HAP-1 (cell line): ENCODE measurements around the gene CC2D2A.

Experiments
- DNase-seq, 2 experiments: peaks; one replicate each; pipeline ENCODE4 v3.0.0-alpha.2; 2016 to 2020; ENCODE audit warnings: low spot score in 2 of 2
- H3K27me3 ChIP-seq: fragments of 250-450 bp; sonication (Bioruptor Pico); 2 replicates; pipeline ENCODE4 v1.5.1; 2020; ENCODE audit warnings: low read depth, mild to moderate bottlenecking, moderate library complexity
- H3K36me3 ChIP-seq: fragments of 250-450 bp; sonication (Bioruptor Pico); replicated peaks from 2 replicates; pipeline ENCODE4 v1.5.1; 2020; ENCODE audit warnings: mild to moderate bottlenecking
- H3K4me1 ChIP-seq: fragments of 250-450 bp; sonication (Bioruptor Pico); 2 replicates; pipeline ENCODE4 v1.5.1; 2020; ENCODE audit warnings: mild to moderate bottlenecking
- H3K4me3 ChIP-seq: fragments of 250-450 bp; sonication (Bioruptor Pico); 2 replicates; pipeline ENCODE4 v1.5.1; 2020; ENCODE audit warnings: mild to moderate bottlenecking, moderate library complexity
- H3K9me3 ChIP-seq: fragments of 250-450 bp; sonication (Bioruptor Pico); 2 replicates; pipeline ENCODE4 v1.5.1; 2020; ENCODE audit warnings: mild to moderate bottlenecking, moderate library complexity
- in situ Hi-C: fragments of 300-500 bp; cut with MboI; formaldehyde crosslinking; loops from 3 replicates; pipeline ENCODE4 v1.14.3; 2020; ENCODE audit warnings: low sequenced_read_pairs, inconsistent platforms, mixed read lengths

Gene CC2D2A

DNA sequence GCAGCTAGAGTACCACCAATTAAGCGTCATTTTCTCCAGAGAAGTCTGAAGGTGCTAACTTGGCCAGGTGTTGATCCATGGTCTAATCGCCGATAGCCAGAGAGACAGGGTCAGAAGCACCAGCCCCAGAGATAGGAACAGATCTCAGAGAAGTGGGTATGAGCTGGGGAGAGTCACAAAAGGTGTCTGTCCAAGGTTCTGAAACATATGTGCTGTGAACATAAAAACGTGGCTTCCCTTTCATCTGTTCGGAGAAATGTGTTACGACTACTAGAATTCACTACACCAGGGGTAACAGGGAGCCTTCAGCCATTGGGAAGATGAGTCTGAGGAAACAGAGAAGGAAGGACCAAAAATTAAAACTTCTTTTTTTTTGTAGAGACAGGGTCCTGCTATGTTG lies 94.2 kb downstream of the CC2D2A start:
- no peak for DNase-seq
- H3K27me3 ChIP-seq = no peaks in the 10 kb centered on the region
- H3K4me1 ChIP-seq = no peaks in the 10 kb centered on the region
- H3K36me3 ChIP-seq = no peaks in the 10 kb centered on the region
- no peak overlapping the region for H3K4me3 ChIP-seq
- in situ Hi-C loops = no loop called here
- H3K9me3 ChIP-seq = no peaks in the 10 kb centered on the region

DNA sequence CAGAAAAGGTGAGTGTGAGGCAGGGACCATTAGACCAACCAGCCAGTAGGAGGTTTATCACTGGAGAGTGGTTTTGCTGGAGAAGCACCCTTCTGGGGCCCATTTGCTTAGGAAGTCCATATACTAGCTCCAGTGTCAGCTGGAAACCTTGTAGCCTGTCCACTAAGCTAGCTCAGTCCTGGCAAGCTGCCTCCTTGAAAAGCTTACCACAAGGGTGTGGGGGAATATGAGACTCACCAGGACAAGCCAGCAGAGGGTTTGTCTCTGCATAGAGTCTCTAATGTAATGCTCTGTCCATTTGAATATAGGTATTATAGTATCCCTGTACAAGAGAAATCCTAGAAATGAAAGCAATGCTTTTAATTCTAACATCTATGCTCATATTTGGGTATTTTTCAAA lies 99.1 kb downstream of the CC2D2A start:
- in situ Hi-C loops = no loop called here
- no peaks in the 10 kb centered on the region for H3K9me3 ChIP-seq
- no peaks in the 10 kb centered on the region for H3K27me3 ChIP-seq
- no peak overlapping the region for H3K4me3 ChIP-seq
- DNase-seq = no peak
- no peaks in the 10 kb centered on the region; the same call in 1 of the 2 replicates for H3K36me3 ChIP-seq
- no peaks in the 10 kb centered on the region for H3K4me1 ChIP-seq

DNA sequence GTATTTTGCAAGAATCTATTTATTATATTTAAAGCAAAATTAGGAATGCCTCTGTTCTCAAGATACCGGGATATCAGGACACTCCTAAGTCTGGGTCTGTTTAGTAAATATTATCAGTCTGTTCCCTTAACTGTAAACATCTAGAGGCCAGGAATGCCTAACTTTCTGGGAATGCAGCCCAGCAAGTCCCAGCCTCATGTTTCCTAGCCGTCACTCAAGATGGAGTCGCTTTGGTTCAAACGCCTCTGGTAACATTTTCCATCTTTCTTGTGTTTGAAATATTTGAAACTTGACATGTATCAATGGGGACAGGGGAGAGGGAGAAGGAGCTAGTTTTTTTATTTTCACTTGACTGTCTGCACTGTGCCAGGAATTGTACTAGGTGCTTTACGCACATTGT lies 100.1 kb downstream of the CC2D2A start:
- Histone ChIP-seq H3K27me3 (no peaks in the 10 kb centered on the region), H3K36me3 (no peaks in the 10 kb centered on the region; the same call in 1 of the 2 replicates), H3K4me1 (no peaks in the 10 kb centered on the region), H3K9me3 (no peaks in the 10 kb centered on the region), H3K4me3 (no peak overlapping the region)
- no peak for DNase-seq
- in situ Hi-C loops = no loop called here

DNA sequence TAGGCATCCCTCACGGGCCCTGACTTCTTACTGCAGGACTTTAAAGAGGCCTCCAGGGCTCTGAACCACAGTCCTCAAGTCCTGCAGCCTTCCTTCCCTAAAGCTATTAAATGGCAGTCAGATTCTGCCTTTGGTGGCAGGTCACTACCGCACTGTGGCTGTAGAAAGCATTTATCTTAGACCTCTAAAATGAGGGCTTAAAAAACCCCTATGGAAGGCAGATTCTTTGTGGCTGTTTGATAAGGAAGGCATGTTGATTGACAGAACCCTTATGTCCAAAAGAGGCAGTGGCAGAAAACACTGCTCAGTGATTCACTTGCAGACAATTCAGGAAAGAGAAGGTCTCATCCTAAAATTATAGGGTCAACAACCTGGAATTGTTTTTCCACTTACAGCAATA lies 106.3 kb downstream of the CC2D2A start:
- DNase-seq = no peak
- in situ Hi-C loops = no loop called here
- no peak overlapping the region for H3K4me3 ChIP-seq
- H3K36me3 ChIP-seq = no peaks in the 10 kb centered on the region; the same call in 1 of the 2 replicates
- H3K27me3 ChIP-seq = no peaks in the 10 kb centered on the region
- H3K9me3 ChIP-seq = no peaks in the 10 kb centered on the region
- no peaks in the 10 kb centered on the region for H3K4me1 ChIP-seq

DNA sequence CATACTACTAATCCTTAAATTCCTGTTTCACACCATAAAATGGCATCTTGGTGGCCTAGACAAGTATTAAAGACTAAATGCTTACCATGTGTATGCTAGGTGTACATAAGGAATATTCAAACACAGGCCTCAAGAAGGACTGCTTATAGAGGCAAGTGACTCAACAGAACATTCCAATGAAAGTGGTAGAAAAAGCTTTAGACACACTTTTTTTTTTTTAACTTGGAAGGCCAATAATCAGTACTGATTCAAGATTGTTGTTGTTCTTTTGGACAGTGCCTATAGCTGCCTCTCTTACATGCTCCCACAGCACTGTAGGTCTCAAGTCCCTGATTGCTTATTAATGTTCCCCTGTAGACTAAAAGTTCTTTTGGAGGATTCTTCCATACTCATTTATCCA lies 107.8 kb downstream of the CC2D2A start:
- in situ Hi-C loops = no loop called here
- Histone ChIP-seq H3K4me3 (no peak overlapping the region), H3K9me3 (no peaks in the 10 kb centered on the region), H3K27me3 (no peaks in the 10 kb centered on the region), H3K36me3 (no peaks in the 10 kb centered on the region), H3K4me1 (no peaks in the 10 kb centered on the region)
- DNase-seq = no peak

DNA sequence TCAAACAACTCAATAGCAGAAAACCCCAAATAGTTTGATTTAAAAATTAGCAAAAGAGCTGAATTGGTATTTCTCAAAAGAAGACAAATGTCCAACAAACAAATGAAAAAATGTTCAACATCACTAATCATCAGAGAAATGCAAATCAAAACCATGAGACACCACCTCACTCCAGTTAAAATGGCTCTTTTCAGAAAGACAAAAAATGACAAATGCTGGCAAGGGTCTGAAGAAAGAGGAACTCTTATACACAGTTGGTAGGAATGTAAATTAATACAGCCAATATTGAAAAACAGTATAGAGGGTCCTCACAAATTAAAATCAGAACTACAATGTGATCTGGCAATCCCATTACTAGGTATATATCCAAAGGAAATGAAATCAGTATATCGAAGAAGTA lies 115.1 kb downstream of the CC2D2A start:
- in situ Hi-C loops = no loop called here
- DNase-seq = no peak
- no peak overlapping the region for H3K4me3 ChIP-seq
- H3K9me3 ChIP-seq = no peaks in the 10 kb centered on the region
- H3K36me3 ChIP-seq = no peaks in the 10 kb centered on the region
- H3K27me3 ChIP-seq = no peaks in the 10 kb centered on the region
- peaks cover 4% of the 10 kb centered on the region for H3K4me1 ChIP-seq

DNA sequence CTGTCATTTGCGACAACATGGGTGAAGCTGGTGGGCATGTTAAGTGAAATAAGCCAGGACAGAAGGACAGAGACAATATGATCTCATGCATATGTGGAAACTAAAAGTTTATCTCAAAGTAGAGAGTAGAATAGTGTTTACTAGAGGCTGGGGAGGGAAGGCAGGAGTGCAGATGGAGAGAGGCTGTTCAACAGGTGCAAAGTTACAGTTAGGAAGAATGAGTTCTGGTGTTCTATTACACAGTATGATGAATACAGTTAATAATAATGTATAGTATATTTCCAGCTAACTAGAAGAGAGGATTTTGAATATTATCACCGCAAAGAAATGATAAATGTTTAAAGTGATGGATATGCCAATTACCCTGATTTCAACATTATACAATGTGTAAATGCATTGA lies 115.6 kb downstream of the CC2D2A start:
- no peak for DNase-seq
- in situ Hi-C loops = no loop called here
- no peaks in the 10 kb centered on the region for H3K36me3 ChIP-seq

DNA sequence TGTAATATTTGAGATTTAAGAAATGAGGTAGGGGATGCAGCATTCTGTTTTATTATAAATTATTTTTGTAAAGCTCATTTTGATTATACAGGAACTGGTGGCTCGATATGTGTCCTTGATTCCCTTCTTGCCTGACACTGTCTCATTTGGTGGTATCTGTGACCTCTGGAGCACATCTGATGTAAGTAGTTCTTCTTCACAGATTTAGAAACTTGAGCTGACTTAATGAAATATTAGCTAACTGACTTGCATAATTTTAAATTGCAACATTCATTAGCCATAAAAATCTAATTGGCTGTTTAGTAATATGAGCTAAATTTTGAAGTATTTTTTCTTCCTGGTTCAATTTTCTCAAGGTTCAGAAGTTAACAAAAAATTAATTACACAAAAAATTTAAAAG lies 116.4 kb downstream of the CC2D2A start:
- H3K4me3 ChIP-seq = no peak overlapping the region
- no peak for DNase-seq
- in situ Hi-C loops = no loop called here
- peaks cover 4% of the 10 kb centered on the region for H3K4me1 ChIP-seq
- H3K9me3 ChIP-seq = no peaks in the 10 kb centered on the region
- no peaks in the 10 kb centered on the region for H3K36me3 ChIP-seq
- no peaks in the 10 kb centered on the region for H3K27me3 ChIP-seq

More for the DNA sequence above, 115.6 kb downstream of the CC2D2A start:
- H3K27me3 ChIP-seq = no peaks in the 10 kb centered on the region
- no peaks in the 10 kb centered on the region for H3K9me3 ChIP-seq
- H3K4me3 ChIP-seq = no peak overlapping the region
- H3K4me1 ChIP-seq = peaks cover 4% of the 10 kb centered on the region

DNA sequence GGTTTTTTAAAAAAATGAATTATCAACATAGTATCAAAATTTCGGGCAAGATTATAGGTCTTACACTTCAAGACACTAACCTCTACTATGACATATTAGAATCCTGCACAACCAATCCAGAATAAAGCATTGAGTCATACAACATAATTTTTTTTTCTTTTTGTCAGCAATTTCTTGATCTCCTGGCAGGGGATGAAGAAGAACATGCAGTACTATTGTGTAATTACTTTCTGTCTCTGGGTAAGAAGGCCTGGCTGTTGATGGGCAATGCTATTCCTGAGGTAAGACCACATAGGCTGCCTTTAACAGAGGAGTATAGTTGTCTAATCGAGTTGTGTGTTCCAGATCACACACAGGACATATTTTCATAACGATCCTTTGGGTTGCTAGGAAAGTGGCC lies 118.0 kb downstream of the CC2D2A start:
- Histone ChIP-seq H3K36me3 (no peaks in the 10 kb centered on the region), H3K4me1 (peaks cover 17% of the 10 kb centered on the region), H3K27me3 (no peaks in the 10 kb centered on the region), H3K9me3 (no peaks in the 10 kb centered on the region), H3K4me3 (no peak overlapping the region)
- DNase-seq = no peak
- in situ Hi-C loops = no loop called here

DNA sequence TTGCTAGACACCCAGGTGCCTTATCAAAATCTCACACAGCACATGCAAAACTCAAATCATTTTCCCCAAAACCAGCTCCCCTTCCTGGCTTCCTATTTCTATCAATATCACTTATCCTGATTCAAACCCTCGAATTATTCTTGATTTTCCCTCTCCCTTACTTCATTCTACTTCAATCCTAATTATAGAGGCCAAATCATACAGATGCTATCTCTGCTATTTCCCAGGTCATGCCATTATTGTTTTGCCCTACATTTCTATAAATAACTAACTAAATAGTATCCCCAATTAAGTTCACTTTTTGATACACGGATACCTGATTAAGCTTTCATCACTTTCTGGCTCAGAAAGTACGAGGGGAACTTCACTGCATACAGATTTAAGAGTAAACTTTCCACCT lies 123.1 kb downstream of the CC2D2A start:
- Histone ChIP-seq H3K4me3 (no peak overlapping the region), H3K36me3 (peaks cover 3% of the 10 kb centered on the region; the same call in 1 of the 2 replicates), H3K27me3 (no peaks in the 10 kb centered on the region), H3K4me1 (peaks cover 18% of the 10 kb centered on the region), H3K9me3 (no peaks in the 10 kb centered on the region)
- DNase-seq = no peak
- in situ Hi-C loops = no loop called here

DNA sequence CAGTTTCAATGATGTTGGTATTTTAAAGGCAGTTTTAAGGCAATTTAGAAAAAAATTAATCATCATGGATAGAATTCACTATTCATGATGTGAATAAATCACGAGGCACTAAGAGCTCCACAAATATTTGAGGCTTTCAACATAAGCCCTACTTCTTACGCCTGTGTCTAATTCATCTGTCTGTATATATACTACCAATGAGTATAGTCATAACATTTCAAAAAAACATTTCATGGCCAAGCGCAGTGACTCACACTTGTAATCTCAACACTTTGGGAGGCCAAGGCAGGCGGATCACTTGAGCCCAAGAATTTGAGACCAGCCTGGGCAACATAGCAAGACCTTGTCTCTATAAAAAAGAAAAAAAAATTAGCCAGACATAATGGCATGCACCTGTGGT lies 129.0 kb downstream of the CC2D2A start:
- Histone ChIP-seq H3K27me3 (no peaks in the 10 kb centered on the region), H3K4me3 (no peak overlapping the region), H3K9me3 (no peaks in the 10 kb centered on the region; the same call in 1 of the 2 replicates), H3K4me1 (no peaks in the 10 kb centered on the region), H3K36me3 (peaks cover 7% of the 10 kb centered on the region; the same call in 1 of the 2 replicates)
- in situ Hi-C loops = no loop called here
- DNase-seq = no peak

DNA sequence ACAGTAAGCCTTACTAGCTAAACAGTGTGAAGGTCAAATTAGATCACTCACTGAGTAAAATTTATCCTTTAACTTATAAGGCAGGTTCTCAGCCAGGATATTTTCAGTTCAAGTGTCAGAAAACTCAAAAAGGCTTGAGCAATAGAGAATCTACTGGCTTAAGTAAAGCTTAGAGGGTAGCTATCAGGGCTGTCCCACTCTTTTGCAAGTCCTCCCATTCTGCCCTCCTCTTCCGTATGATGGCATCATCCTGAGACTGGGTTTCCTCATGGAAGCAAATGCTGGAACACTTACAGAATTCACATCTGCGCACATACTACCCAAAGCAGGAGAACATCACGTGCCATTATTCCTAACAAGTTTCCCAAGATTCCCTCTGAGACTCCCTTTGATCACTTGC lies 130.5 kb downstream of the CC2D2A start:
- no peak for DNase-seq
- Histone ChIP-seq H3K4me1 (peaks cover 8% of the 10 kb centered on the region), H3K9me3 (no peaks in the 10 kb centered on the region; the same call in 1 of the 2 replicates), H3K4me3 (no peak overlapping the region), H3K36me3 (peaks cover 11% of the 10 kb centered on the region; the same call in 1 of the 2 replicates), H3K27me3 (no peaks in the 10 kb centered on the region)
- in situ Hi-C loops = no loop called here

DNA sequence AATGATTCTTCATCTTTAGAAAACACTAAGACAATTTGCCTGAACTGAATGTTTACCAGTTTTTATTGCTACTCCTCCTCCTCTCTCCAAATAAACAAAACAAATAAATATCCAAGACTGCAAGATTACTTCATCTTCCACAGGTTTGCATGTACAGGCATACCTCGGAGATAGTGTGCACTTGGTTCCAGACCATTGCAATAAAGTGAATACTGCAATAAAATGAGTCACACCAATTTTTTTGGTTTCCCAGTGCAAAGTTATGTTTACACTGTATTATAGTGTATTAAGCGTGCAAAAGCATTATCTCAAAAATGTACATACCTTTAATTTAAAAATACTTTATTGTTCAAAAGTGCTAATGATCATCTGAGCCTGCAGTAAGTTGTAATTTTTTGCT lies 132.2 kb downstream of the CC2D2A start:
- in situ Hi-C loops = no loop called here
- H3K27me3 ChIP-seq = no peaks in the 10 kb centered on the region

DNA sequence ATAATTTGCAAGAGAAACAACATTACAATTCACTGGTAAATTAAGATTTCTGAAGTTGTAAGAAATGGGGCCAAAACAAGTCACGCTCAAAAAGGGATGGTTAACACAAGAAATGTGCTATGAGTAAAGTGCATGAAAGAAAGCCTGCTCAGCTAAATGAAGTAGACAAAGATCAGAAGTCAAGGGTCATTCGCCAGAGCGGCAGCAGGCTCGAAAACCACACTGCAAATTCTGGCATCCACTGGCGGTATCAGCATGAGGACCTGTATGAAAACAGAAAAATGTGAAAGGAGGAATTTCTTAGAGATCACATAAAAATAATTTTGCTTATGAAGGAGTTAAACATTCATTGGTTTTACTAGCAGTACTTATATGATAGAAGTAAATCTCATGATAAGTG lies 135.9 kb downstream of the CC2D2A start:
- H3K4me3 ChIP-seq = no peak overlapping the region
- H3K36me3 ChIP-seq = peaks cover 10% of the 10 kb centered on the region; the same call in 1 of the 2 replicates
- in situ Hi-C loops = no loop called here
- peak; percentile 65 to 86 for DNase-seq
- no peaks in the 10 kb centered on the region for H3K27me3 ChIP-seq
- H3K4me1 ChIP-seq = peaks cover 24% of the 10 kb centered on the region
- no peaks in the 10 kb centered on the region; the same call in 1 of the 2 replicates for H3K9me3 ChIP-seq

More for the DNA sequence above, 132.2 kb downstream of the CC2D2A start:
- Histone ChIP-seq H3K4me1 (peaks cover 22% of the 10 kb centered on the region), H3K4me3 (no peak overlapping the region), H3K36me3 (peaks cover 10% of the 10 kb centered on the region; the same call in 1 of the 2 replicates), H3K9me3 (no peaks in the 10 kb centered on the region; the same call in 1 of the 2 replicates)
- no peak for DNase-seq

DNA sequence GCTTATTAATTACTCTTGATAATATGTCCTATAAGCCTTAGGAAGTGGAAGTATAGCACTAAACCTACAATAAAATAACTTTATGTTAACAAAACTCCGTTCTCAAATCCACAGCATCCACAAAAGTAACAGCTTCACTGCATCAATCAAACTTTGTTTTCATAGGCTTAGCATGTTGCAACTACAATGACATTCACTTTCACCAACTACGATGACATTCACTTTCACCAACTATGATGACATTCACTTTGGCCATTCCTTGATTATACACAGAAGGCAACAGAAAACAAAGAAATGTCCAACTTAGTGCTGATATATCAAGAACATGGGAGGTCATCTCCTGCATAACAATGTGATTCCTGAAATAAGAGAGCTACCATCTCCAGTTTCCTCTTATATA lies 141.2 kb downstream of the CC2D2A start:
- no peak for DNase-seq
- Histone ChIP-seq H3K4me3 (no peak overlapping the region), H3K4me1 (peaks cover 12% of the 10 kb centered on the region), H3K27me3 (no peaks in the 10 kb centered on the region), H3K36me3 (peaks cover 3% of the 10 kb centered on the region; the same call in 1 of the 2 replicates), H3K9me3 (no peaks in the 10 kb centered on the region)
- in situ Hi-C loops = no loop called here
